Endothelial cell of hepatic sinusoid (primary cell): ENCODE results near the gene PPP4C.
"Not testable (repeated sequence)": the region's sequence is repeated elsewhere in the genome, so short reads cannot be mapped to it uniquely, and the experiment has no call there.

ENCODE experiments used
- in situ Hi-C: cut with HindIII; loops from 2 replicates; pipeline ENCODE4 v1.10.0; 2017; ENCODE audit warnings: low sequenced_read_pairs

PPP4C gene

DNA sequence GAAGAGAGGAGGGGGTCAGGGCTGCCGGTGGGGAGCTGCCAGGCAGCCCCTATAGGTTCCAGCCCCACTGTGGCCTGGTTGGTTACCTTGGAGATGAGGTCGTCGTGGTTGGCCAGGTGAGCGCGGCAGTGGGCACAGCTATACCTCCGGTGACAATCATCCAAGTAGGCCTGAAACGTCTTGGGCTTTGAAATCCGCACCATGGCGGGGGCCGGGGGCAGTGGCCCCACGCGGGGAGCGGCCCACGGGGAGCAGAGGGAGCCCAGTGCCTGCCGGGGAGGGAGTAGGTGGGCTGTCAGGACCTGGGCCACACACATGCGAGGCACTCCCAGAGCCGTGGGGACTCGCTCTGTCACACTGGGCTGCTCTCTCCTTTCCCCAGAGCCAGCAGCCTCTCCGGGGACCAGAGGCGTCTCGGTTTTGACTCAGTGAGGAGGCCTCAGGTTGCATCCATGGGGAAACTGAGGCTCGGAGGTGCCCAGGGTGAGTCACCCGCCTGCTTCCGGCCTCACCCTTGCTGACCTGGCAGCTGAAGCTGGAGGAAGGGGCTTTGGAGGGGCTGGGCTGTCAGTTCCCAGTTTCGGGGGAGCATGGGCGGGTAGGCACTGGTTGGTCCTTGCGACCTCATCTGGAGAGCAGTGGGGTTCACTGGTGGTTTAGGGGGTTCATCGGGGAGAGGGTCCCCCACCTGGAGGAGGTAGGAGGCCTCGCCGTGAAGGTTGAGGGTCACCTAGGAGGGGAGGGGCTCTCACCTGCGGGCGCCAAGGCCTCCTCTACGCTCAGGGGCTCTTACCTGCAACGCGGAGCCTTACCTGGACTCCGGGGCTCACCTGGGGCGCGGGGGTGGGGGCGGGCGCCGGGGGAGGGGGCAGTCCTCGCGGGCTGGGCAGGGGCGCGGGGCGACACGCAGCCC, 19.6 kb downstream of the PPP4C start:
- in situ Hi-C loops, result no loop called here

DNA sequence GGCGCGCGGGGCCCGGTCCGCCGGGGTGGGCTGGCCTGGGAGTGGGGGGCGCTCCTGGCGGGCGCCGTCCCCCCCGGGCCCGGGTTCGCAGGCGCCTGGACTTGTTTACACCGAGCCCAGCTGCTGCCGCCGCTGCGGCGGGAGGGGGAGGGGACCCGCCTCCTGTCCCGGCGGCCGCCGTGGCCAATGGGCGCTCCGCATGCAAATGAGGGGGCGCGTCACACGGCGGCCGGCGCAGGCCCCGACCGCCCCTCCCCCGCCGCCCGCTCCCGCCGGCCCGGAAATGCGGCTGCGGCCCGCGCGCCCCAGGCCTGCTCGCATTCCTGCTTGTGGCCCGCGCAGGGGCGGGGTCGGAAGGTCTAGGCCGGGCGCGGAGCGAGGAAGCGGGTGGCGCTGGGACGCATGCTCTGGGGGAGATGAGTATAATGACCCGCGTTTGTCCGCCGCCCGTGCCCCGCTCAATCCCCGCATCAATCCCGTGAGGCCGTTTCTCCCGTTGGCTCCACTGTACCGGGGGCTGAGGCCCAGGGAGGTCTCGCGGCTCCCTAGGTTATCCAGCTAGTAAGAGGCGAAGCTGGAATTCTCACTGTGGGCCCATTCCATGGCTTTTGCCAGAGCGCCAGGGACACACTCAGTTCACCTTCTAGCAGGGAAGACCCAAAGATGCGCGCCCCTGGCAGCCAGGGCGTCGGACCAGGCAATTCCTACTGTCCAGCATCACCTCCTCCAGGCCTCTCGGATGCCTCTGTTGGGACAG, 20.5 kb downstream of the PPP4C start, which contains the start of gene YPEL3:
Gene YPEL3 (minus strand): TSS at position 109 of the 757 bp plus-strand sequence. CDS start 731 bp downstream, outside the sequence.
- in situ Hi-C loops, result no loop called here

DNA sequence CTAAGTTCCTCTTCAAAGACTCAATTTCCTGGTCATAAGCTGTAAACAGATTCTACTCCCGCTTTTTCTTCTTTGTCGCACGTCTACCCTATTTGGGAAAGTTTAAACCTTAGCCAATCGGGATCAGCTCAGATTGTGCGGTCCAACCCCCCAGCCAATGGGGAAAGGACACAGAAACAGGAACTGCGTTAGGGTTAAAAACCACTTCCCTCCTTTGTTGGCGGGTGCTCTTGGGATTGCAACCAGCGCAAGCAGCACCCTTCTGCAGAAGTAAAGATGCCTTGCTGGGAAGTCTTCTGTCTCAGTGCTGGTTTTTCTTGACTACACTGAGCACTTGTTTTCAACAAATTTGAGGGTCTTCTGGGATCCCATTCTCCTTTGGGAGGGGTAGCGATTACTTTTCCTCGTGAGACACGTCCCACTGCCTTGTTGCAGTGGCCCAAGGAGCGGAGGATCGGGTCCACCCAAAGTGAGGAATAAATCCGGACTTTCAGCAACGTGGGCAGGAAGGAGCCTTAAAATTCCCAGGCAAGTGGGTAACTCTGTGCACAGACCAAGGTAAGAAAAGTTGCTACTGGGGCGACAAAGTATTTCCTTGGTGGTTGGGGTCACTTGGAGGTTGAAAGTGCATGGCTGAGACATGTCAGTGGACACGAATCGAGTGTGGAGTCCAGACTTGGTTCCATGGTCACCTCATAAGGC, 21.2 kb downstream of the PPP4C start:
- in situ Hi-C loops, result no loop called here

DNA sequence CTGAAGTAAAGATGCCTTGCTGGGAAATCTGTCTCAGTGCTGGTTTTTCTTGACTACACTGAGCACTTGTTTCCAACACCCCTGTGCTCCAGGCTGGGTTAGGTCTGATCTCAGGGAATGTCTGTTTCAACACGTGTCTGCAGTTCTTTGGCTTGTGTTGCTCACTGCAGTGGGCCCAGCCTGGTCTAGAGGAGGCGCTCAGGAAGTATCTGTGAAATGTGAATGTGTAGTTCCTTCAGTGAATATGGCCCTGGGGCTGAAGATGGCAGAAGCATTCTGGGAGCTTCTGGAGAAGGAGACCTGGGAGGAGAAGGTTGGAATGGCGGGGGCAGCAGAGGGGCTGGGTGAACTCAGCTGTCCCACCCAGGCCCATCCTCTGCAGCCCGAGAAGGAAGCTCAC, 28.3 kb downstream of the PPP4C start:
- in situ Hi-C loops, result no loop called here

DNA sequence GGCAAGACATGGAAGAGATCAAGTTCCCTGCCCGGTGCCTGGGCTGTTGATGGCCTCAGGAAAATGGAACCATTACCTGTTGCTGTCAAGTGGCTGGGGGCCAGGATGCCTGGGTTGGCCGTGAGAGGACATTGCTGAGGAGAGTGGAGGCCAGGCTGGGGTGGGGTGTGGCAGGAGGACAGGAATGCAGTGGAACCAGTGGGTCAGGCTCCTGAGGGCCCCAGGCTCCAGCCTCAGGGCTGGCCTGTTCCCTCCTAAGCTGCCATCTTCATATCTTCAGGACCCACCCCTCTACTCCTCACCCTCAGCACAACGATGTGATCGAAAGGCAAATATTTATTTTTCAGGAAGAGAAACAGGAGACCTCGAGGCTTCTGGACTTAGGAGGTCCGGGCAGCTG, 28.7 kb downstream of the PPP4C start:
- in situ Hi-C loops, result no loop called here

DNA sequence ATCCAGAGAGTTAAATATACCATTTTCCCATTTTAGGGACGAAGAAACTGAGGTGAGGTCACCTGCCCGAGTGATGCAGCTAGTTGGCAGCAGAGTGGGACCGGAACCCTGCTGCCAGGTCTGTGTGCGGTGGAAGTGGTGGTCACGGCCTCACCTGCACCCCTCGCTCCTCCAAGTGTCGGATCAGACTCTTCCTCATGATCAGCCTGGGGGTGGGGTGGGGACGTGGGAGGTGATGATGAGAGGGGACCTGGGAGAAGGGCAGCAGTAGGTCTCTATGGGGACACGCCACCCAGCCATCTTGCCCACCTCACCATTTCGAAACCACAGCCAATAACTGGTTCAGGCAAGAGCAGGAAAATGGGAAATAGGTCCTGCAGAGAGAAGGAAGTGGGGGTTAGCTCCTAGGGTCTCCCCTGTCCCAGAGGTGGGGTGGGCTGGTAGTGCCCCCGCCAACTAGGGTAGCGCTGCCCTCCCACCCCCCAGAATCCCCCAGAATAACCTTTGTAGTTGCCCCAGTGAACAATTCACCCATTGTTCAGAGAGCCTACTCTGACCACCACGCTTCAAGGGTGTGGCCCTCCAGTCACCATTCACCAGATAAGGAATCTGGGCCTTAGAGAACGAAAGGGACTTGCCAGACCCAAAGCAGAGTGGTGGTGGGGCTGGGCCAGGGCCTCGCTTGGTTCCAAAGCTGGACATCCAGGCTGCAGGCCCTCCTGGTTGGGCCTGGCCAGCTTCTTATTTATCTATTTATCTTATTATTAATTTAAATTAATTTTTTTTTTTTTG, 32.5 kb downstream of the PPP4C start:
- in situ Hi-C loops, result no loop called here

DNA sequence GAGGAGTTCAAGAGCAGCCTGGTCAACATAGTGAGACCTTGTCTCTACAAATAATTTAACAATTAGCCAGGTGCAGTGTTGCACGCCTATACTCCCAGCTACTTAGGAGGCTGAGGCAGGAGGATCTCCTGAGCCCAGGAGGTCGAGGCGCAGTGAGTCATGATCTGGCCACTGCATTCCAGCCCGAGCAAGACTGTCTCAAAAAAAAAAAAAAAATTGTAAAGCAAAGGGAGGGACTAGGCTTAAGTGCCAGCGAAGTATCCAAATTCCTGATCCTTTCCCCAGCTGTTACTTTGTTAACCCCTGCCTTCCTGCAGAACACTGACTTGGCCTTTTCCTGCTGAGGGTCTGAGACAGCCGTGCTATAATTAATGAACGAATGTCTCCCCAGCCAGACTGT, 34.9 kb downstream of the PPP4C start:
- in situ Hi-C loops, result no loop called here

DNA sequence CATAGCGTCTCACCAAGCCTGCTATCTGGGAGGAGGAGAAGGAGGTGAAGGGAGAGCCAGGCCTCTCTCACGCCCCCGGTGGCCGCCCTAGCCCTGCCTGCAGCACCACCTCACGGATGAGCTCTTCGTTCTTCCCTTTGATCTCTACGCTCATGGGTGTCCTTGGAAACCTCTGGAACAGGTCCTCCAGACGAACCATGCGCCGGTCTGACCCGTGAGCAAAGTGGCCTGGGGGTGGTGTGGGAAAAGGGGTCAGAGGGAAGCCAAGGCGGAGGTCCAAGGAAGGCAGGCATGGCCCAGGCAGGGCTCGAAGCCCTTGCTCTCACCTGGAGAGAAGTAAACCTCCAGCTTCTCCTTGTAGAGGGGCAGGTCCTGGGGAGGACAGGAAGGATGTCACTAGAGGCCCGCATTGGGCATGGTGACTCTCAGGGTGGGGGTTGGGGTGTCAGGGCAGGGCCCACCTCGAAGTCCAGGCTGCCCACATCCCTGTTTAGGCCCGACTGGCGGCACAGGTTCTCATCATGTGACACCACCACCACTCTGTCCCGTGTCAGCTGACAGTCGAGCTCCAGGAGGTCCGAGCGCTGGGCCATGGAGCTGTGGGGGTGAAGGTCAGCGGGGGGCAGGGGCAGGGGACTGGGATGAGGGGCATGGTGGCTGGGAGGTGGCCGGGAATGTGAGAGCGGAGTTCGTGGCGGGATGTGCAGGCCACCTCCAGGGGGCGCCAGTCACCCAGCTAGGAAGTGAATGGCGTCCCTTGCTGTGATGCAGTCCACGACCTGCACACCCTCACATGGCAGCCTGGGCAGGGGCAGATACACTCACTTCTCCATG, 36.6 kb downstream of the PPP4C start:
- in situ Hi-C loops, result no loop called here

DNA sequence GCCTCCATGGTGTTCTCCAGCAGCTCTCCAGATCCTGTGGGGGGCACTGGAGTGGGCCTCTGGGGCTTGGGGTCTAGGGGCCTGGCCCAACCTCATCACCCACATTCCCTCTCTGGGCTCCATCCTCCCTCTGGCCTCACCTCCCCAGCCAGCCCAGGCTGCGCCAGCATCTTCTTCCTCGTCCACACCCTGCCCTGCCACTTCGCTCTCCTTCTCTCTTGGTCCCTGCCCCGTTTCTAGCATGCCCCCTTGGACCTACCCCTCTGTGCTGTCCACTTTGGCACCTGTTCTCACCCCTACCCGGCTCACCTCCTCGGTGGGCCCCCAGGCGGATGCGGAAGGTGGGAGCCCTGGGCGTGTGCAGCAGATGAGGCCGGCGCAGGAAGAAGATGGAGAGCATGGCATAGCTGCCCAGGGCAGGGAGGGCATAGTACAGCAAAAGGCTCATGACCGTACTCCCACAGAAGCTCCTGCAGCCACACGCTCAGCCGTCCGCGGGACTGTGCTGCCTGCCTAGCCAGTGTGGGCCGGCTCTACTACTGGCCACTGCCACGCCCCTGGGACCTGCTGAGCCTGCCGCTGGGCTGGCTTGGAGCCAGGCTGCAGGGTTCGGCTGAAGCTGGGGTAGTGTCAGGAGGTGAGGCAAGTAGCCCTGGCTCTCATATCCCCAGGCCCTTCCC, 37.4 kb downstream of the PPP4C start, which contains the start of gene GDPD3:
Gene GDPD3 (minus strand): TSS at position 507 of the 680 bp plus-strand sequence. CDS start 59 bp downstream, at position 448.
- in situ Hi-C loops, result no loop called here

DNA sequence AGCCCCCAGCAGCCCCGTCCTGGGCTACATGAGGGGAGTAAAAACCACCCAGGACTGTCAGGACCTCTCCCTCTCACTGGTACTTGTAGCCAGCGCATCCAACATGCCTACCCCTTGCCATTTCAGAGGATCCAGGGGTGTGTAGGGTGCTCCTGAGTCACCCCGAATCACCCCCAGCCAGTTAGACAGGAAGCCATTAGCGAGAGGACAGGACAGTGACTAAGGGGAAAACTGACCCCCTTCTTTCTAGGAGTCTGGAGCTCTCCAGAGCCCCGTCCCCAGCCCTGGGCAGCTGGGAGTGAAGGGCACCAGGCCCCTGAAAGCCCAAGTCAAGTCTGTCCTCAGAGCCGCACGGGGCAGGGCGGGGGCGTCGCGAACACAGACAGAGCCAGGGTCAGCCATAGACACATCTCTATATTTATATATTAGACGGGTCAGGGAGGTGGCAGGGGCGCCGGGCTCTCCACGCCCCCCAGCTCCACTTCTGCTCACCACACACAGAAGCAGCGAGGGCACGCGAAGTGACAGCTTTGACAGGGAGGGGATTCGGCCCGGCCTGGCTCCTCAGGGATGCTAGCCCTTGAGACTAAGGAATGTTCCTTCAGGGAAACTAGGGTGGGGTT, 38.0 kb downstream of the PPP4C start:
- in situ Hi-C loops, result no loop called here

DNA sequence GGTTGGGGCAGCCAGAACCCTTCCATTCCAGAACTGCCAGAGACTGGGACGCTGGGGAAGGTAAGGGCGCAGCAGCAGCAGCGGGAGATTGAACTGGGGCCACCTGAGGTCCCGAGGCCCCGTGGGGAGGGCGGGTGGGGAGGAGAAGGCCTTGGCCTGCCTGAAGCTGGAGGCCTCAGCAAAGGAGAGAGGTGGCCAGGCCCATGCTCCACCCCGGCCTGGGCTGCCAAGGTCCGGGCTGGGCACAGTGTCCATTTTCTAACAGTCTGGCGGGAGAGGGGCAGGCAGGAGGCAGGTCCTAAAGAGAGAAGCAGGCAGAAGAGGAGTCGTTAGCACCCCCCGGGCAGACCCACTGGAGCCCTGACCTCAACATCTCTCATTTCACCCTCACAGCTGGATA, 38.6 kb downstream of the PPP4C start:
- in situ Hi-C loops, result no loop called here

DNA sequence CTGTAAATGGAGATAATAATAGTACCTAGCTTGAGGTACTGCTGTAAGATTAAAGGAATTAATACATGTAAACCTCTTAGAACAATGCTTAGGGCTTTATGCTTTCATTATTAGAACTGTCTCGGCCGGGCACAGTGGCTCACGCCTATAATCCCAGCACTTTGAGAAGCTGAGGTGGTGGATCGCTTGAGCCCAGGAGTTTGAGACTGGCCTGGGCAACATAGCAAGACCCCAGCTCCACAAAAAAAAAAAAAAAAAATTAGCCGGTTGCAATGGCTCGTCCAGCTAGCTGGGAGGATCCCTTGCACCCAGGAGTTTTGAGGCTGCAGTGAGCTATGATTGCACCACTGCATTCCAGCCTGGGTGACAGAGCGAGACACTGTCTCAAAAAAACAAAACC, 39.0 kb downstream of the PPP4C start:
- in situ Hi-C loops, result not testable (repeated sequence)

DNA sequence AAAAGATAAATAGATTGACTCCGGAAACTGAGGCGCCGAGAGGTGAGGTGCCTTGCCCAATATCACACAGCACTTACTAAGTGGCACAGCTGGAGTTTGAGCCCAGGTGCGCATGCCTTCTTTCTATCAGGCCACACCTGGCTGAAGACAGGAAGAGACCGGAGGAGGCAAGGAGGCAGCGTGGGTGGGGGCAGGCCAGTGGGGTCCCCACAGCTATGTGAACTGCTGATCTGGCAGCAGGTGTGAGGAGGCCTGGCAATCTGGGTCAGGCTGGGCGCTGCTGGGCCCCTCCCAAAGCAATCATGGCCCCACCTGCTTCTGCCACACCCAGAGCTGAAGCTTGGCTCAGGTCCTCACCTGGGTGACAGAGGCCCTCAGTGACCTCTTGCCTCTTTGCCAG, 39.4 kb downstream of the PPP4C start:
- in situ Hi-C loops, result no loop called here

DNA sequence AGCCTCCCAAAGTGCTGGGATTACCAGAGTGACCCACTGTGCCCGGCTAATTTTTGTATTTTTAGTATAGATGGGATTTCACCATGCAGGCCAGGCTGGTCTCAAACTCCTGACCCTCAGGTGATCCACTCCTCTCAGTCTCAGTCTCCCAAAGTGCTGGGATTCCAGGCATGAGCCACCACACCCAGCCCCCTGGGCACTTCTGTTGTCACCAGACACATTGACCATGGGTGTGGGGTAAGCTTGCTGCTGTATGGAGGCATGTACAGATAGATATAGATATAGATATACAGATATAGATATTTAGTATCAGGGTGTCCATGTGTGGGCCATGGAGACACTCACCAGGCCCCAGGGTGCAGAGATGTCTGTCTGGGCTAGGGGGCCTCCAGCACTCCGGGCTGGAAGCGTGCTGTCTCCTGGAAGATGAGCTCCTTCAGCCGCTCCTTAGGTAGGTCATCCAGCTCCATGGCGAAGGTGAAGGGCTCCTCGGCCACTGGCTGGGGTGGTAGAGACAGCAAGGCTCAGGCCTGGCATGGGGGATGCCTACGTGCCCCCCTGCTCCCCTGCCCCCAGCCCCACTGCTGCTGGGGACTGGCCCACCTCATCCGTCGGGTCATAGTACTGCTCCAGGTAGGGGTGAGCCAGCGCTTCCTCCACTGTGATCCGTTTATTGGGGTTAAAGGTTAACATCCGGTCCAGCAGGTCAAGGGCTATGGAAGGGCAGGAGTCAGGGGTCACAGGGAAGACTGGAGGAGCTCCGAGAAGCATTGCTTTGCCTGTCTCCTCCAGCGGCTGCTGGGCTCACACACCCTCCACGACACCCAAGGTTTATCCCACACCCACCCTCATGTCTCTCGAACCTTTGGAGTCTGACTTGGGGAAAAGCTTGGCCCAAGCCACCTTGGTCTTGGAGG, 40.8 kb downstream of the PPP4C start:
- in situ Hi-C loops, result no loop called here

DNA sequence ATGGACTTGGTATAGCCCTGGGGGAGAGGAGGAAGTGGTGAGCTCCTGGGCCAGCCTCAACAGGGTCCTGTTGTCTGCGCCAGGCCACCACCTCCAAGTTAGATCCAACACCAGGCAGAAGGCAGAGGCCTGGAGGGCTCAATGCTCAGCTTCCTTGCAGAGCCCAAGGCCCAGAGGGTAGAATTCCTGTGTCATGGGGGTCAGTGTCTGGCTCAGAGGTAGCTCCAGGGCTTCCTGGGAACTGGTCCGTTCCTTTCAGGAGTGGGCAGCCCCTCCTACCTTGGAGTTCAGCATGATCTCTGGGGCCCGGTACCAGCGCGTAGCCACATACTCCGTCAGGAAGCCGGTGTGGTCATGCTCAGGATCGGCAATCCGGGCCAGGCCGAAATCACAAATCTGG, 42.0 kb downstream of the PPP4C start:
- in situ Hi-C loops, result no loop called here

DNA sequence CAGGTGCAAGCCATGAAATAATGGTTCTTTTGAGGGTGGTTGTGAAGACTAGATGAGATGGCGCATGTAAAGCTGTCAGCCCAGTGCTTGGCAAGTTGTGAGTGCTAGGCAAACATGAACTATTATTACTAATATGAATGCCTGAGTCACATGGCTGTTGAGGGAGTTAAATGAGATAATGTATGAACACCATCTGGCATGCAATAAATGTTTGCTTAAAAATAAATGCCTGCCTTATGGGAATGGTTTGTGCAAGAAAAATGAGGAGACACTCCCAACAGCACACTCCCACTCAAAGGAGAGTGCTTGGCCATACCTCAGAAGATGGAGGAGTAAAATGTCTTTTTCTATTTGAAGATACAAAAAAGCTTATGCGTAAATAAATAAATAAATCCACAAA, 43.6 kb downstream of the PPP4C start:
- in situ Hi-C loops, result no loop called here

DNA sequence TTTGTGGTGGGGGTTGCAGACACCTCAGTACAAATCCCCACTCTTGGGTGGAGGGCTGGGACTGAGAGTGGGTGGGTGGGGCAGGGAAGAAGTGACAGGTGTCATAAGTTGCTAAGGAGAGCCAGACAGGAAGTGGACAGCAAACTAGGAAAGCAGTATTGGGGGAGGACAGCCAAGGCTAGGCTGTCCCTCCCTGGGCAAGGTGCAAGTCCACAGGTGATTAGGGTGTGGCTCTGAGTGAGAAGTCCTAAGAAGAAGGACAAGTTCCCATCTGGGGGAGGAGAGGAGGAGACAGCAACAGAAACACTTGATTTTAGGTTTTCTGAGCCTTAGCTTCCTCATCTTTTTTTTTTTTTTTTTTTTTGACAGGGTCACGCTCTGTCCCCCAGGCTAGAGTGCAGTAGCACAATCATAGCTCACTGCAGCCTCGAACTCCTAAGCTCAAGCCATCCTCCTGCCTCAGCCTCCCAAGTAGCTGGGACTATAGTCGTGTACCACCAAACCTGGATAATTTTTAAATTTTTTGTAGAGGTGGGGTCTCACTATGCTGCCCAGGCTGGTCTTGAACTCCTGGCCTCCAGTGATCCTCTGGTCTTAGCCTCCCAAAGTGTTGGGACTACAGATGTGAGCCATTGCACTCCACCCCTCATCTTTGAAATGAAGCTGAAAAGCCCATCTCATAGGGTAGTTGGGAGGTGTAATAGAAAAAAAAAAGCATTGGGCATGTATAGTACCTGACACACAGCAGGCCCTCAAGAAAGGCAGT, 44.7 kb downstream of the PPP4C start:
- in situ Hi-C loops, result no loop called here
